Pancreas (tissue), 10 donors: ENCODE data around the gene LILRA1. TPM values are rescaled to one million over a fixed set of nuclear protein-coding genes. Genes with fewer than 3 reads are reported as not detected.
"Not testable (repeated sequence)": the region's sequence is repeated elsewhere in the genome, so short reads cannot be mapped to it uniquely, and the experiment has no call there.

Experiments used
- ATAC-seq, 4 donors: fragments of 200-7000 bp; cut with Tn5 transposase; one replicate each; pipeline versions ENCODE4 v1.8.0 to v1.9.1; 2020; ENCODE audit warnings: mild to moderate bottlenecking in 4 of 4, moderate library complexity in 4 of 4
- DNase-seq, 6 donors: peaks; one replicate each; pipeline ENCODE4 v3.0.0-alpha.2; 2020
- FAIRE-seq: peaks from 2 replicates; lab custom pipeline; 2012; peaks lifted over from hg19 to GRCh38; lab: Jason Lieb, UNC
- H3K27ac ChIP-seq, 4 donors: fragments of 200-600 bp; sonication (generic); 1 replicate in 3 of 4; 2 replicates in 1 of 4; pipeline versions ENCODE4 v1.5.0 to v1.8.0; 2020
- H3K27me3 ChIP-seq, 4 donors: fragments of 200-600 bp; one replicate each; pipeline ENCODE4 v1.8.0; 2021
- H3K36me3 ChIP-seq, 3 donors: fragments of 200-600 bp; sonication (generic) in 1 of 3; one replicate each; pipeline versions ENCODE4 v1.5.0 to v1.8.0; 2020 to 2021
- H3K4me1 ChIP-seq, 3 donors: fragments of 200-600 bp; one replicate each; pipeline ENCODE4 v1.8.0; 2021
- H3K4me3 ChIP-seq, 4 donors: fragments of 200-600 bp; sonication (generic) in 2 of 4; one replicate each; pipeline versions ENCODE4 v1.5.0 to v1.8.0; 2020 to 2021
- H3K9me3 ChIP-seq, 4 donors: fragments of 200-600 bp; one replicate each; pipeline ENCODE4 v1.8.0; 2021
- CTCF ChIP-seq, 4 donors: fragments of 200-600 bp; sonication (generic) in 3 of 4; IDR thresholded peaks; one replicate each; pipeline versions ENCODE4 v1.5.0 to v1.8.0; 2021; ENCODE audit warnings: antibody characterized with exemption in 4 of 4
- WGBS, 2 donors: extraction: QIAGEN DNeasy Blood & Tissue Kit; methylation state at CpG; one replicate each; pipeline ENCODE4 v1.1.7; 2013; 5-methylcytosine and 5-hydroxymethylcytosine counted together
- intact Hi-C, 3 donors: fragments of 100-400 bp; cut with DNase I; formaldehyde crosslinking; loops; one replicate each; pipeline versions ENCODE4 v1.11.1 to v1.14.2; 2022
- polyA plus RNA-seq, 2 donors: library from polyadenylated mRNA; stranded (reverse); fragments of 200-250 nt; gene quantifications; one replicate each; pipeline ENCODE4 v1.2.3, GENCODE V29; 2013
- total RNA-seq, 6 donors: library from RNA; stranded (reverse); fragmentation: NEBNext Ultra II Directional in 4 of 6; extraction: Animal tissue kit (Norgen Biotek cat#: 25700) in 4 of 6; gene quantifications; one replicate each; pipeline versions ENCODE4 v1.2.1 to v1.2.4, GENCODE V29; 2021 to 2023
- donor health status: healthy with polysubstance abuse.
- donor health status: DM: no; HTN: no; CAD: no; lungs with moderate emphysema.
- donor health status: DM: no; HTN: no; CAD: no.
- donor health status: control.
- donor health status: control.
- donor health status: Bipolar disorder and iron deficiency.
- donor health status: DM: yes; HTN: yes; CAD: no.
- donor health status: DM: no; HTN: no; CAD: no.
- donor health status: DM: no; HTN: no; CAD: no.
- donor health status: DM: yes; HTN: yes; CAD: no.

Gene LILRA1
- total and polyA plus RNA-seq, 8 donors: 0.08 to 1.5 (median 0.23) TPM; not detected in 1

DNA sequence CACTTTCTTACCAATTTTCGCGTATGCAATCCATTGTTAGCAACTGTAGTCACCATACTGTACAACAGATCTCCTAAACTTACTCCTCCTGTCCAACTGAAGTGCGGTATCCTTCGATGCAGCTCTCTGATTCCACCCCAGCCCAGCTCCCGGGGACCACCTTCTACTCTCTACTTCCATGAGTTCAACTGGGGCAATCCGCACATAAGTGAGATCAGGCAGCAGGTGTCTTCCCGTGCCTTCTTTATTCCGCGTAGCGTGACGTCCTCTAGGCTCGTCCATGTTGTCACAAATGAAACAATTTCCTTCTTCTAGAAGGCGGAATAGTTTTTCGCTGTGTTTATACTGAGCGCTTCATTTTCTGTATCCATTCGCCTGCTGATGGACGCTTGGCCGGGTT, 45.3 kb downstream of the LILRA1 start:
- H3K27ac ChIP-seq: no peak overlapping the region
- no peak overlapping the region for H3K4me3 ChIP-seq
- FAIRE-seq (no peak), DNase-seq (no peak), ATAC-seq (no peak)
- H3K4me1 ChIP-seq: no peaks in the 10 kb centered on the region
- WGBS, 2 donors: 72 to 82% methylated on average over 18 of the region's 18 CpGs
- intact Hi-C loops: no loop called here
- no peaks in the 10 kb centered on the region for H3K27me3 ChIP-seq
- no peak for TF ChIP-seq CTCF (IDR thresholded peaks at IDR 0.05)
- no peaks in the 10 kb centered on the region for H3K9me3 ChIP-seq
- H3K36me3 ChIP-seq: no peaks in the 10 kb centered on the region

DNA sequence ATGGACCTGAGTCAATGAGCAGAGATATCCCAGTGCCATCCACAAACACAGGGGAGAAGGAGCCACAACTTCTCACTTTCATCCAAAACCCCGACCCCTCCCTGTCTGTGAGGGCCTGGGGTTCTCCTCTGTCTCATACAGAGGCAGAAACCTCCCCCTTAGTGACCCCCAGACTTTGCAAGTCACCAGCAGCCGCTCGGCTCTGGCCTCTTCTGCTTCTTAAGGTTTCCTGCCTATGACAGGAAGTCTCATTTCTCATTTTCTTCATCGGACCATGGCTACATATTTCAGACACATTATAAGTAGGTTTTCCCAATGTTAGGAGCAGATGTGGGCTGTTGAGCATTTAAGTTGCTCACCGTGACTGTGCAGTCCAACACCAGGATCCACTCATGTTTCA, 49.5 kb downstream of the LILRA1 start:
- not testable (repeated sequence) for DNase-seq

GRCh38 chr19:54643583-54643982, 50.2 kb downstream of the LILRA1 start:
- FAIRE-seq, H3K4me3 ChIP-seq, H3K36me3 ChIP-seq, H3K27me3 ChIP-seq, DNase-seq, H3K9me3 ChIP-seq, H3K4me1 ChIP-seq, intact Hi-C loops, H3K27ac ChIP-seq: not testable (repeated sequence)
- WGBS, 2 donors: 50 to 53% methylated on average over 6 of the region's 6 CpGs
- peak in 2 of 4 donors; percentile 49 to 73 for ATAC-seq

More for the DNA sequence above, 49.5 kb downstream of the LILRA1 start:
- H3K4me3 ChIP-seq, H3K9me3 ChIP-seq, H3K27me3 ChIP-seq, intact Hi-C loops, H3K4me1 ChIP-seq, H3K36me3 ChIP-seq, FAIRE-seq, H3K27ac ChIP-seq: not testable (repeated sequence)
- WGBS, 2 donors: 45 to 58% methylated on average over 5 of the region's 5 CpGs
- peak in 1 of 4 donors; percentile 62 for ATAC-seq

GRCh38 chr19:54644056-54644455, 50.6 kb downstream of the LILRA1 start:
- no peaks in the 10 kb centered on the region for H3K4me1 ChIP-seq
- no peak overlapping the region for H3K27ac ChIP-seq
- ATAC-seq (peak in 2 of 4 donors; percentile 76 to 84), FAIRE-seq (no peak), DNase-seq (peak in 1 of 6 donors; percentile 45)
- no peaks in the 10 kb centered on the region for H3K9me3 ChIP-seq
- no peak for TF ChIP-seq CTCF (IDR thresholded peaks at IDR 0.05)
- no peak overlapping the region for H3K4me3 ChIP-seq
- intact Hi-C loops: no loop called here
- no peaks in the 10 kb centered on the region for H3K27me3 ChIP-seq
- WGBS, 2 donors: 37 to 43% methylated on average over 5 of the region's 5 CpGs
- H3K36me3 ChIP-seq: no peaks in the 10 kb centered on the region

DNA sequence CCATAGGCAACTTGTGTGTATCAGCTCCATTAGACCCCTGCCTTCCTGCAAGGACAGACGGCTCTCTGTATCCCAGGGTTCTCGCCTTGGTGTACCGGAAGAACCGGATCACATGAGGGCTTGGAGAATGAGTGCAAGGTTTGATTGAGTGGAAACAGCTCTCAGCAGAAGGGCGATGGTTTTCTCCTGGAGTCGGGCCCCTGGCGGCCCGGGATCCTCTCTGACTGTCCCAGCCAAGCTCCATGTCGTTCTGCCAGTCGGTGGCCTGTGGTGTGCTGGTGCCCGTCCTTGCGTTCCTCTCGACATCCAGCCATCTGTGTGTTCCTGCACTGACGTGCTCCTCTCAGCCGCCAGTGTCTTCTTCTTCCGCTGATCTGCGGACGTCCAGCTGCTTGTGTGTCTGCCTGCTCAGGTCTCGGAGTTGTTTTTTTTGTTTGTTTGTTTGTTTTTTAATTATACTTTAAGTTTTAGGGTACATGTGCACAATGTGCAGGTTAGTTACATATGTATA, 53.0 kb downstream of the LILRA1 start:
- FAIRE-seq: no peak
- WGBS, 2 donors: 70 to 86% methylated on average over 19 of the region's 19 CpGs

More for the DNA sequence above, 53.0 kb downstream of the LILRA1 start:
- no peaks in the 10 kb centered on the region for H3K4me1 ChIP-seq
- no peaks in the 10 kb centered on the region for H3K36me3 ChIP-seq
- DNase-seq (no peak), ATAC-seq (no peak)
- H3K27me3 ChIP-seq: no peaks in the 10 kb centered on the region
- H3K27ac ChIP-seq: no peak overlapping the region
- TF ChIP-seq CTCF (IDR thresholded peaks at IDR 0.05): no peak
- intact Hi-C loops: no loop called here
- no peaks in the 10 kb centered on the region for H3K9me3 ChIP-seq
- H3K4me3 ChIP-seq: no peak overlapping the region
